Liver (tissue), 9 donors: Measurements from ENCODE around the gene KRT80. TPM values are rescaled to one million over a fixed set of nuclear protein-coding genes. Genes with fewer than 3 reads are reported as not detected.

Source experiments
- DNase-seq: peaks from one replicate; pipeline ENCODE4 v3.0.0-alpha.2; 2017; ENCODE audit warnings: low spot score
- H3K27ac ChIP-seq, 2 donors: one replicate each; pipeline ENCODE4 v1.7.0; 2013; ENCODE audit warnings: inconsistent platforms in 2 of 2, low read length in 2 of 2, control low read depth in 1 of 2, low read depth in 1 of 2, mild to moderate bottlenecking in 1 of 2
- H3K27me3 ChIP-seq, 4 donors: one replicate each; pipeline versions ENCODE4 v1.6.1 to v1.7.0; 2013; ENCODE audit warnings: low read length in 3 of 4, inconsistent platforms in 1 of 4, mild to moderate bottlenecking in 1 of 4, moderate library complexity in 1 of 4; ENCODE audit not compliant: control insufficient read depth in 4 of 4, insufficient read depth in 4 of 4
- H3K36me3 ChIP-seq, 4 donors: one replicate each; pipeline versions ENCODE4 v1.6.1 to v1.7.0; 2013; ENCODE audit warnings: low read length in 3 of 4, mild to moderate bottlenecking in 3 of 4, low read depth in 1 of 4, moderate library complexity in 1 of 4; ENCODE audit not compliant: control insufficient read depth in 4 of 4, insufficient read depth in 3 of 4
- H3K4me1 ChIP-seq, 4 donors: one replicate each; pipeline versions ENCODE4 v1.6.1 to v1.7.0; 2013; ENCODE audit warnings: low read length in 3 of 4, mild to moderate bottlenecking in 3 of 4, moderate library complexity in 1 of 4; ENCODE audit not compliant: control insufficient read depth in 4 of 4, insufficient read depth in 4 of 4
- H3K4me3 ChIP-seq, 3 donors: one replicate each; pipeline versions ENCODE4 v1.6.1 to v1.7.0; 2013; ENCODE audit warnings: low read length in 3 of 3, control low read depth in 1 of 3, low read depth in 1 of 3, mild to moderate bottlenecking in 1 of 3
- H3K9ac ChIP-seq, 2 donors: one replicate each; pipeline ENCODE4 v1.7.0; 2013; ENCODE audit warnings: low read length in 2 of 2, mild to moderate bottlenecking in 2 of 2, moderate library complexity in 2 of 2, control low read depth in 1 of 2, low read depth in 1 of 2
- H3K9me3 ChIP-seq, 4 donors: one replicate each; pipeline versions ENCODE4 v1.6.1 to v1.7.0; 2013; ENCODE audit warnings: low read length in 3 of 4; ENCODE audit not compliant: control insufficient read depth in 4 of 4
- EGR1 ChIP-seq, 2 donors: IDR thresholded peaks; 2 replicates each; pipeline ENCODE4 v1.6.1; 2016 to 2018; ENCODE audit warnings: antibody characterized with exemption in 2 of 2, low read depth in 2 of 2
- FOXA1 ChIP-seq: IDR thresholded peaks from 2 replicates; pipeline ENCODE4 v1.6.1; 2016; ENCODE audit warnings: antibody characterized with exemption
- FOXA2 ChIP-seq: IDR thresholded peaks from 2 replicates; pipeline ENCODE4 v1.6.1; 2016; ENCODE audit warnings: antibody characterized with exemption
- HNF4G ChIP-seq: IDR thresholded peaks from 2 replicates; pipeline ENCODE4 v1.6.1; 2016; ENCODE audit warnings: antibody characterized with exemption
- JUND ChIP-seq, 2 donors: IDR thresholded peaks; 2 replicates each; pipeline ENCODE4 v1.6.1; 2016; ENCODE audit warnings: antibody characterized with exemption in 2 of 2
- NR2F2 ChIP-seq: IDR thresholded peaks from 2 replicates; pipeline ENCODE4 v1.6.1; 2016; ENCODE audit warnings: antibody characterized with exemption
- RAD21 ChIP-seq, 2 donors: IDR thresholded peaks; 2 replicates each; pipeline ENCODE4 v1.6.1; 2016; ENCODE audit warnings: antibody characterized with exemption in 2 of 2, mild to moderate bottlenecking in 2 of 2
- RXRA ChIP-seq, 2 donors: IDR thresholded peaks; 2 replicates each; pipeline ENCODE4 v1.6.1; 2017 to 2018; ENCODE audit warnings: antibody characterized with exemption in 2 of 2, mild to moderate bottlenecking in 1 of 2
- SP1 ChIP-seq: IDR thresholded peaks from 2 replicates; pipeline ENCODE4 v1.6.1; 2018; ENCODE audit warnings: antibody characterized with exemption, mild to moderate bottlenecking
- TAF1 ChIP-seq: conservative IDR thresholded peaks from 2 replicates; pipeline ENCODE4 v1.6.1; 2016; ENCODE audit warnings: antibody characterized with exemption, mild to moderate bottlenecking
- YY1 ChIP-seq: IDR thresholded peaks from 2 replicates; pipeline ENCODE4 v1.6.1; 2016; ENCODE audit warnings: antibody characterized with exemption, mild to moderate bottlenecking
- WGBS: extraction: QIAGEN DNeasy Blood & Tissue Kit; methylation state at CpG from one replicate; pipeline ENCODE4 v1.1.7; 2013; 5-methylcytosine and 5-hydroxymethylcytosine counted together
- polyA plus RNA-seq, 2 donors: library from polyadenylated mRNA; stranded (reverse) in 1 of 2; unstranded in 1 of 2; fragments of 200-250 nt in 1 of 2; fragments of >200 nt in 1 of 2; fragmentation: Nextera tagmentation in 1 of 2; extraction: Ambion mirVana in 1 of 2; gene quantifications; one replicate each; pipeline versions ENCODE4 v1.2.1 to v1.2.3, GENCODE V29; 2013 to 2015
- total RNA-seq, 2 donors: library from RNA; depleted of rRNA; stranded (reverse); fragments of >200 nt; gene quantifications; one replicate each; pipeline ENCODE4 v1.2.3, GENCODE V29; 2014
- TF ChIP-seq, protein P1 (sequence below): IDR thresholded peaks from 2 replicates; pipeline ENCODE4 v1.6.1; 2016; ENCODE audit warnings: antibody characterized with exemption
- TF ChIP-seq, protein P2 (sequence below): IDR thresholded peaks from 2 replicates; pipeline ENCODE4 v1.6.1; 2016; ENCODE audit warnings: antibody characterized with exemption
- TF ChIP-seq, protein P3 (sequence below): IDR thresholded peaks from 2 replicates; pipeline ENCODE4 v1.6.1; 2016; ENCODE audit warnings: antibody characterized with exemption
- TF ChIP-seq, protein P4 (sequence below): fragments of 150-350 bp; IDR thresholded peaks from 2 replicates; pipeline ENCODE4 v1.5.1; 2017; ENCODE audit warnings: improper control_type of control experiment, low read depth, low read length; ENCODE audit not compliant: missing input control
- donor health status: healthy.
- donor health status: healthy.
- donor health status: healthy.
- donor health status: healthy.
- donor health status: healthy.

KRT80 gene
- total and polyA plus RNA-seq, 4 donors: 0.04 to 0.12 (median 0.07) TPM

DNA sequence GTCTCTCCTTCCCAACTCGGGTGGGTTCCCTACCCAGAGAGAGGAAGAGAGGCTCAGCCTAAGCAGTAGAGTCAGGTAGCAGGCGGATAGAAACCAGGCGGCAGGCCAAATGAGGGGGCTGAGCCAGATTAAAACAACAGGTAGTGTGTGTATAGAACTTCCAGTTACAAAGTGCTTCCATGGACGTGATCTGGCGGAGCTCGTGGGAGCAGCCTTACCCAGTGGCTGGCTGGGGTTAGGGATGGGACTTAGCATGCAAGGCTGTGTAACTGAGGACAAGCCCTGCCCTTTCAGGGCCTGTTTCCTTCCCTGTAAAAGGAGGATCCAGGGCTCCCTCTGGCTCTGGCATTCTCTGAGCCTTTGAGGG is 8.3 kb downstream of the KRT80 start:
- TF ChIP-seq, protein P1, sequence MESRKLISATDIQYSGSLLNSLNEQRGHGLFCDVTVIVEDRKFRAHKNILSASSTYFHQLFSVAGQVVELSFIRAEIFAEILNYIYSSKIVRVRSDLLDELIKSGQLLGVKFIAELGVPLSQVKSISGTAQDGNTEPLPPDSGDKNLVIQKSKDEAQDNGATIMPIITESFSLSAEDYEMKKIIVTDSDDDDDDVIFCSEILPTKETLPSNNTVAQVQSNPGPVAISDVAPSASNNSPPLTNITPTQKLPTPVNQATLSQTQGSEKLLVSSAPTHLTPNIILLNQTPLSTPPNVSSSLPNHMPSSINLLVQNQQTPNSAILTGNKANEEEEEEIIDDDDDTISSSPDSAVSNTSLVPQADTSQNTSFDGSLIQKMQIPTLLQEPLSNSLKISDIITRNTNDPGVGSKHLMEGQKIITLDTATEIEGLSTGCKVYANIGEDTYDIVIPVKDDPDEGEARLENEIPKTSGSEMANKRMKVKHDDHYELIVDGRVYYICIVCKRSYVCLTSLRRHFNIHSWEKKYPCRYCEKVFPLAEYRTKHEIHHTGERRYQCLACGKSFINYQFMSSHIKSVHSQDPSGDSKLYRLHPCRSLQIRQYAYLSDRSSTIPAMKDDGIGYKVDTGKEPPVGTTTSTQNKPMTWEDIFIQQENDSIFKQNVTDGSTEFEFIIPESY: no peak
- TF ChIP-seq FOXA2: no peak
- no peak for TF ChIP-seq TAF1
- WGBS: 76% methylated on average over 6 of the region's 6 CpGs
- Histone ChIP-seq H3K27ac (no peak overlapping the region), H3K9ac (no peak overlapping the region), H3K9me3 (no peaks in the 10 kb centered on the region), H3K4me1 (no peaks in the 10 kb centered on the region), H3K36me3 (no peaks in the 10 kb centered on the region), H3K27me3 (no peaks in the 10 kb centered on the region), H3K4me3 (no peak overlapping the region)
- no peak for DNase-seq

DNA sequence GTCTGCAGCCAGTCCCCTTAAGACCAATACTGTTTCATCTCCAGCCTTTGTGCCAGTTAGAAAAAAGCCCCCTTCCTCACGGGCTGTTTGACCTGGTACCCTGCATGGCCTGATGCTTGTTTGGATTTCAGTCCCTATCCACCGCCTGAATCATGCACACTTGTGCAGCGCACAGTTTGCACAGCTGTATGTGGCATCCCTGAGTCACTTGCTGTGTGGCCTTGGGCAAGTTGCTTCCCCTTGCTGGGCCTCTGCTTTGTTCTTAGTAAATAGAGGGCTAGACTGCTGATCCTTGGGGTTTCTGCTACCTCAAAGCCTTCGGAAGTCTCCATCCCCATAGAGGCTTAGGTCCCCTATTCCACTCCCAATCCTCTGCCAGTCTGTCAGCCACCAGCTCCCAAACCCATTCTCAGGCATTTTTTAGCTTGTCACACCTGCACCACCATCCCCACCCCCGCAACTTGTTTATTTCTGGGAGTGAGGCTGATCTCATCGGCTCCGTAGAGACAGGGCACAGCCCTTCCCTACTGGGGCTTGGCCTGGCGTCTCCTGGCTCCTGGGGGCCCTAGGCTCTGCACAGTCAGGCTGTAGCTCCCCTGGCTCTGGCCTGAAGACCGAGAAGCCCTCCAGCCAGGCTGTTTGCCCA is 8.8 kb downstream of the KRT80 start:
- Histone ChIP-seq H3K4me3 (no peak overlapping the region), H3K9me3 (no peaks in the 10 kb centered on the region), H3K27ac (no peak overlapping the region), H3K36me3 (no peaks in the 10 kb centered on the region), H3K9ac (no peak overlapping the region), H3K27me3 (no peaks in the 10 kb centered on the region), H3K4me1 (no peaks in the 10 kb centered on the region)
- TF ChIP-seq NR2F2 (no peak), EGR1 (IDR thresholded peaks at IDR 0.05; ENCODE audit: low read depth in 2 of 2) (no peak), FOXA1 (no peak)
- TF ChIP-seq, protein P2, sequence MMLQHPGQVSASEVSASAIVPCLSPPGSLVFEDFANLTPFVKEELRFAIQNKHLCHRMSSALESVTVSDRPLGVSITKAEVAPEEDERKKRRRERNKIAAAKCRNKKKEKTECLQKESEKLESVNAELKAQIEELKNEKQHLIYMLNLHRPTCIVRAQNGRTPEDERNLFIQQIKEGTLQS: no peak
- 86% methylated on average over 9 of the region's 9 CpGs for WGBS
- DNase-seq: no peak

DNA sequence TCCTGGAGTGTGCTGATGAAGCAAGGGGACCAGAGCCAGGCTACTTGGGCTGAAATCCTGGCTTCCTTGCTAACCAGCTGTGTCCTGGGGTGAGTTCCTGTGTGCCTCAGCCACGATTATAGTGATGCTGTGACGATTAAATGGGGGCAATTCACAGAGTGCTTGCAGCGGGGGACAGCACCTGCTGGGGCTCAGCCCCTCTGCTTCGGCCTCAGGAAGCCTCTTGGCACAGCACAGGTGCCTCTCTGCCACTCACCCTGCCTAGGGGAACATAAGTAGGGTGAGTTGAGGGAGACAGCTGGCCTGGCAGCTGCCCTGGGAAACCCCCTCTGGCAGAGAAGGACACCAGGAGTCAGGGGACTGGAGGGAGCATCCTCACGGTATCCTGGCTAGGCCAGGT is 9.4 kb downstream of the KRT80 start:
- 65% methylated on average over 5 of the region's 5 CpGs for WGBS
- H3K27me3 ChIP-seq: no peaks in the 10 kb centered on the region
- H3K27ac ChIP-seq: no peak overlapping the region
- H3K36me3 ChIP-seq: no peaks in the 10 kb centered on the region
- no peak overlapping the region for H3K4me3 ChIP-seq
- H3K4me1 ChIP-seq: no peaks in the 10 kb centered on the region
- no peak for DNase-seq
- no peak overlapping the region for H3K9ac ChIP-seq
- TF ChIP-seq HNF4G: no peak
- TF ChIP-seq, protein P3, sequence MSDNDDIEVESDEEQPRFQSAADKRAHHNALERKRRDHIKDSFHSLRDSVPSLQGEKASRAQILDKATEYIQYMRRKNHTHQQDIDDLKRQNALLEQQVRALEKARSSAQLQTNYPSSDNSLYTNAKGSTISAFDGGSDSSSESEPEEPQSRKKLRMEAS: no peak
- TF ChIP-seq JUND (IDR thresholded peaks at IDR 0.05): no peak
- no peak for TF ChIP-seq RXRA (IDR thresholded peaks at IDR 0.05)
- TF ChIP-seq RAD21 (IDR thresholded peaks at IDR 0.05): no peak
- TF ChIP-seq SP1: no peak
- TF ChIP-seq, protein P4, sequence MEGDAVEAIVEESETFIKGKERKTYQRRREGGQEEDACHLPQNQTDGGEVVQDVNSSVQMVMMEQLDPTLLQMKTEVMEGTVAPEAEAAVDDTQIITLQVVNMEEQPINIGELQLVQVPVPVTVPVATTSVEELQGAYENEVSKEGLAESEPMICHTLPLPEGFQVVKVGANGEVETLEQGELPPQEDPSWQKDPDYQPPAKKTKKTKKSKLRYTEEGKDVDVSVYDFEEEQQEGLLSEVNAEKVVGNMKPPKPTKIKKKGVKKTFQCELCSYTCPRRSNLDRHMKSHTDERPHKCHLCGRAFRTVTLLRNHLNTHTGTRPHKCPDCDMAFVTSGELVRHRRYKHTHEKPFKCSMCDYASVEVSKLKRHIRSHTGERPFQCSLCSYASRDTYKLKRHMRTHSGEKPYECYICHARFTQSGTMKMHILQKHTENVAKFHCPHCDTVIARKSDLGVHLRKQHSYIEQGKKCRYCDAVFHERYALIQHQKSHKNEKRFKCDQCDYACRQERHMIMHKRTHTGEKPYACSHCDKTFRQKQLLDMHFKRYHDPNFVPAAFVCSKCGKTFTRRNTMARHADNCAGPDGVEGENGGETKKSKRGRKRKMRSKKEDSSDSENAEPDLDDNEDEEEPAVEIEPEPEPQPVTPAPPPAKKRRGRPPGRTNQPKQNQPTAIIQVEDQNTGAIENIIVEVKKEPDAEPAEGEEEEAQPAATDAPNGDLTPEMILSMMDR: no peak
- TF ChIP-seq NR2F2: no peak
- no peak for TF ChIP-seq YY1
- H3K9me3 ChIP-seq: no peaks in the 10 kb centered on the region
